Panc1 (cell line): ENCODE results near the gene RNF7. TPM values are rescaled to one million over a fixed set of nuclear protein-coding genes. Genes with fewer than 3 reads are reported as not detected.

Experiments used
- ATAC-seq: fragments of 200-7000 bp; cut with Tn5 transposase; 2 replicates; pipeline ENCODE4 v1.9.1; 2020; ENCODE audit warnings: mild to moderate bottlenecking, moderate library complexity
- BruUV-seq: library from RNA; stranded (reverse); fragments of 400-500 nt; replicated peaks from 2 replicates; lab custom pipeline; 2021; lab: Mats Ljungman, UMichigan
- CTCF ChIA-PET: fragments of 300-600 bp; sonication (Branson Sonifier 250); formaldehyde crosslinking; loops from one replicate; lab custom pipeline; 2022; ENCODE audit warnings: antibody characterized with exemption; lab: Charles Lee
- POLR2A ChIA-PET: fragments of 300-600 bp; sonication (Branson Sonifier 250); formaldehyde crosslinking; loops from one replicate; lab custom pipeline; 2022; ENCODE audit warnings: antibody characterized with exemption; lab: Charles Lee
- DNase-seq: peaks from one replicate; pipeline ENCODE4 v3.0.0-alpha.2; 2010; ENCODE audit warnings: low read depth, low spot score
- H3K27ac ChIP-seq: 2 replicates; pipeline ENCODE4 v1.5.1; 2011; ENCODE audit warnings: mild to moderate bottlenecking, low read length, inconsistent platforms
- H3K27me3 ChIP-seq: fragments of 200-500 bp; sonication (Bioruptor generic); 2 replicates; pipeline ENCODE4 v1.6.0; 2014; ENCODE audit warnings: low read length, inconsistent platforms; ENCODE audit not compliant: control insufficient read depth, insufficient read depth
- H3K36me3 ChIP-seq: fragments of 200-500 bp; sonication (Bioruptor generic); 2 replicates; pipeline ENCODE4 v1.5.1; 2014; ENCODE audit warnings: inconsistent platforms, mild to moderate bottlenecking, low read length, moderate library complexity; ENCODE audit not compliant: control insufficient read depth, insufficient read depth
- H3K4me1 ChIP-seq: 2 replicates; pipeline ENCODE4 v1.5.1; 2011; ENCODE audit warnings: inconsistent platforms, mild to moderate bottlenecking, low read length, moderate library complexity; ENCODE audit not compliant: control insufficient read depth, insufficient read depth
- H3K4me3 ChIP-seq, 2 experiments: 2 replicates each; pipeline ENCODE4 v1.5.1; 2011 to 2012; ENCODE audit warnings: low read depth in 2 of 2, low read length in 2 of 2, mild to moderate bottlenecking in 2 of 2, inconsistent platforms in 1 of 2, moderate library complexity in 1 of 2
- H3K9me3 ChIP-seq: fragments of 200-500 bp; sonication (Bioruptor generic); 2 replicates; pipeline ENCODE4 v1.5.1; 2014; ENCODE audit warnings: low read depth, mild to moderate bottlenecking, inconsistent platforms, low read length, moderate library complexity; ENCODE audit not compliant: control insufficient read depth, insufficient read depth
- POLR2AphosphoS5 ChIP-seq: IDR thresholded peaks from 2 replicates; pipeline ENCODE4 v1.6.1; 2012; ENCODE audit warnings: mild to moderate bottlenecking, low read depth, low read length, moderate library complexity
- SIN3A ChIP-seq: IDR thresholded peaks from 2 replicates; pipeline ENCODE4 v1.6.1; 2012; ENCODE audit warnings: low read depth, mild to moderate bottlenecking, low read length, moderate library complexity, borderline replicate concordance; ENCODE audit not compliant: insufficient read depth
- TCF7L2 ChIP-seq: IDR thresholded peaks from 2 replicates; pipeline ENCODE4 v1.6.1; 2011; ENCODE audit warnings: mild to moderate bottlenecking, low read depth, low read length, inconsistent platforms
- in situ Hi-C: cut with HindIII; loops from 2 replicates; pipeline ENCODE4 v1.10.0; 2016; ENCODE audit warnings: low sequenced_read_pairs, low pct_unique_long_range_greater_than_20kb
- intact Hi-C: fragments of 100-400 bp; cut with micrococcal nuclease; formaldehyde crosslinking; loops from one replicate; pipeline ENCODE4 v1.10.0; 2022; ENCODE audit not compliant: unreplicated experiment
- total RNA-seq: library from RNA; stranded (reverse); gene quantifications from one replicate; pipeline ENCODE4 v1.2.1, GENCODE V29; 2021; ENCODE audit not compliant: unreplicated experiment
- TF ChIP-seq, protein P1 (sequence below): fragments of 450-650 bp; IDR thresholded peaks from 2 replicates; pipeline ENCODE4 v1.5.1; 2017; ENCODE audit warnings: mild to moderate bottlenecking
- TF ChIP-seq, protein P2 (sequence below), 2 experiments: IDR thresholded peaks; 2 replicates each; pipeline ENCODE4 v1.6.1; 2011 to 2012; ENCODE audit warnings: low read depth in 2 of 2, control low read depth in 1 of 2, low read length in 1 of 2, mild to moderate bottlenecking in 1 of 2, moderate library complexity in 1 of 2; ENCODE audit not compliant: insufficient read depth in 1 of 2

The RNF7 gene
- total RNA-seq, 1 experiment from 2014 or later = 87.3 TPM

DNA sequence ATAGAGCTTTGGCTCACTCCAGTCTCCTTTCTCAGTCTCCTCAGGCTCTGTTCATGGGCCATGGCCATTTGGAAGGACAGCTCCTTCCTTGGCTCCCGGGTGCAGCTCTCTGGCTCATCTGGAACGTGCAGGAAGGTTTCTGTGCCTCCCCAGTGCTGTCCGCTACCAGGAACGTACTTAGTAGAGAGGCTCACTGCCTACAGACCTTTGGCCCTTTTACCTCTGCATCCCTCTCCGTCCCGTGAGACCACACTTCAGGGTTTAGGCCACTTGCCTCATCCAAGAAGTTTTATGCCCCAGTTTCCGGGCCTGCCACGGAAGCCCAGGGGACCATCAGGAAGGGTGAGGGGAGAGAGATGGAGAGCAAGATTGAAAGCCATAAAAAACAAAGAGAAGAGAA lies 46.0 kb downstream of the RNF7 start:
- TF ChIP-seq, protein P1, sequence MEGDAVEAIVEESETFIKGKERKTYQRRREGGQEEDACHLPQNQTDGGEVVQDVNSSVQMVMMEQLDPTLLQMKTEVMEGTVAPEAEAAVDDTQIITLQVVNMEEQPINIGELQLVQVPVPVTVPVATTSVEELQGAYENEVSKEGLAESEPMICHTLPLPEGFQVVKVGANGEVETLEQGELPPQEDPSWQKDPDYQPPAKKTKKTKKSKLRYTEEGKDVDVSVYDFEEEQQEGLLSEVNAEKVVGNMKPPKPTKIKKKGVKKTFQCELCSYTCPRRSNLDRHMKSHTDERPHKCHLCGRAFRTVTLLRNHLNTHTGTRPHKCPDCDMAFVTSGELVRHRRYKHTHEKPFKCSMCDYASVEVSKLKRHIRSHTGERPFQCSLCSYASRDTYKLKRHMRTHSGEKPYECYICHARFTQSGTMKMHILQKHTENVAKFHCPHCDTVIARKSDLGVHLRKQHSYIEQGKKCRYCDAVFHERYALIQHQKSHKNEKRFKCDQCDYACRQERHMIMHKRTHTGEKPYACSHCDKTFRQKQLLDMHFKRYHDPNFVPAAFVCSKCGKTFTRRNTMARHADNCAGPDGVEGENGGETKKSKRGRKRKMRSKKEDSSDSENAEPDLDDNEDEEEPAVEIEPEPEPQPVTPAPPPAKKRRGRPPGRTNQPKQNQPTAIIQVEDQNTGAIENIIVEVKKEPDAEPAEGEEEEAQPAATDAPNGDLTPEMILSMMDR = no peak
- TF ChIP-seq TCF7L2 (no peak), POLR2AphosphoS5 (no peak), SIN3A (no peak)
- TF ChIP-seq, protein P2, sequence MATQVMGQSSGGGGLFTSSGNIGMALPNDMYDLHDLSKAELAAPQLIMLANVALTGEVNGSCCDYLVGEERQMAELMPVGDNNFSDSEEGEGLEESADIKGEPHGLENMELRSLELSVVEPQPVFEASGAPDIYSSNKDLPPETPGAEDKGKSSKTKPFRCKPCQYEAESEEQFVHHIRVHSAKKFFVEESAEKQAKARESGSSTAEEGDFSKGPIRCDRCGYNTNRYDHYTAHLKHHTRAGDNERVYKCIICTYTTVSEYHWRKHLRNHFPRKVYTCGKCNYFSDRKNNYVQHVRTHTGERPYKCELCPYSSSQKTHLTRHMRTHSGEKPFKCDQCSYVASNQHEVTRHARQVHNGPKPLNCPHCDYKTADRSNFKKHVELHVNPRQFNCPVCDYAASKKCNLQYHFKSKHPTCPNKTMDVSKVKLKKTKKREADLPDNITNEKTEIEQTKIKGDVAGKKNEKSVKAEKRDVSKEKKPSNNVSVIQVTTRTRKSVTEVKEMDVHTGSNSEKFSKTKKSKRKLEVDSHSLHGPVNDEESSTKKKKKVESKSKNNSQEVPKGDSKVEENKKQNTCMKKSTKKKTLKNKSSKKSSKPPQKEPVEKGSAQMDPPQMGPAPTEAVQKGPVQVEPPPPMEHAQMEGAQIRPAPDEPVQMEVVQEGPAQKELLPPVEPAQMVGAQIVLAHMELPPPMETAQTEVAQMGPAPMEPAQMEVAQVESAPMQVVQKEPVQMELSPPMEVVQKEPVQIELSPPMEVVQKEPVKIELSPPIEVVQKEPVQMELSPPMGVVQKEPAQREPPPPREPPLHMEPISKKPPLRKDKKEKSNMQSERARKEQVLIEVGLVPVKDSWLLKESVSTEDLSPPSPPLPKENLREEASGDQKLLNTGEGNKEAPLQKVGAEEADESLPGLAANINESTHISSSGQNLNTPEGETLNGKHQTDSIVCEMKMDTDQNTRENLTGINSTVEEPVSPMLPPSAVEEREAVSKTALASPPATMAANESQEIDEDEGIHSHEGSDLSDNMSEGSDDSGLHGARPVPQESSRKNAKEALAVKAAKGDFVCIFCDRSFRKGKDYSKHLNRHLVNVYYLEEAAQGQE (IDR thresholded peaks at IDR 0.05; ENCODE audit: insufficient read depth in 1 of 2, low read depth in 2 of 2, low read length in 1 of 2) = no peak
- no peak overlapping the region for H3K4me3 ChIP-seq
- no peaks in the 10 kb centered on the region for H3K9me3 ChIP-seq
- H3K27ac ChIP-seq = no peak overlapping the region
- CTCF ChIA-PET = no interaction called here
- in situ Hi-C loops (no loop called here), intact Hi-C loops (no loop called here)
- no peaks in the 10 kb centered on the region for H3K27me3 ChIP-seq
- POLR2A ChIA-PET = no interaction called here
- H3K4me1 ChIP-seq = no peaks in the 10 kb centered on the region
- ATAC-seq (no peak), DNase-seq (no peak)
- no TSS peak for BruUV-seq
- H3K36me3 ChIP-seq = no peaks in the 10 kb centered on the region

DNA sequence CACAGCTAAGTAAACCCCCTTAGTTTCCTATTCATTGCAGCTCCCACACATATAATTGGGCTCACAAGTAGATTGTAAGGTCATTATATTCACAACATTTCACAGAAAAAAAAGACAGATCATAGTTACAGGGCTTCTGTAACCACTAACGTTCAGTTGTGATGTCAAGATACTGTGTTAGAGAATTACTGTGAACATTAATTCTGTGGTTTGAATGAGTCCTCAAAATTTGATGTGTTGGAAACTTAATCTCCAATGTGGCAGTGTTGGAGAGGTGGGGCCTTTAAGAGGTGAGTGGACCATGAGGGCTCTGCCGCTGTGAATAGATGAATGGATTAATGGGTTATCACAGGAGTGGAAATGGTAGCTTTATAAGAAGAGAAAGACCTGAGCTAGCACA lies 46.4 kb downstream of the RNF7 start:
- POLR2A ChIA-PET = no interaction called here
- no peaks in the 10 kb centered on the region for H3K36me3 ChIP-seq
- DNase-seq = no peak
- H3K27me3 ChIP-seq = no peaks in the 10 kb centered on the region
- no TSS peak for BruUV-seq
- CTCF ChIA-PET = no interaction called here
- H3K9me3 ChIP-seq = no peaks in the 10 kb centered on the region
- intact Hi-C loops (no loop called here), in situ Hi-C loops (no loop called here)
- ATAC-seq = no peak
- H3K4me3 ChIP-seq = no peak overlapping the region
- TF ChIP-seq POLR2AphosphoS5 (no peak), SIN3A (no peak), TCF7L2 (no peak)
- TF ChIP-seq, protein P1 = no peak
- TF ChIP-seq, protein P2 (IDR thresholded peaks at IDR 0.05; ENCODE audit: insufficient read depth in 1 of 2, low read depth in 2 of 2, low read length in 1 of 2) = no peak
- H3K27ac ChIP-seq = no peak overlapping the region
- H3K4me1 ChIP-seq = no peaks in the 10 kb centered on the region
